SK-N-SH (cell line): ENCODE results near the gene THSD7A. TPM values are rescaled to one million over a fixed set of nuclear protein-coding genes. Genes with fewer than 3 reads are reported as not detected.

Source experiments
- CTCF ChIA-PET: fragments of 300-600, 350-600 bp; formaldehyde crosslinking; extraction: SDS; loops from one replicate; lab custom pipeline; 2021; lab: Yijun Ruan, JAX
- POLR2A ChIA-PET: fragments of 350-600 bp; sonication (Branson Sonifier 250); formaldehyde crosslinking; extraction: SDS; loops from one replicate; lab custom pipeline; 2020; ENCODE audit warnings: antibody characterized with exemption, inconsistent platforms; lab: Yijun Ruan, JAX
- DNase-seq: peaks from one replicate; pipeline ENCODE4 v3.0.0; 2012
- H2AFZ ChIP-seq: fragments of 200-600 bp; sonication (generic); 2 replicates; pipeline ENCODE4 v1.8.1; 2016; ENCODE audit warnings: antibody characterized with exemption, mild to moderate bottlenecking, low read depth
- H3F3A ChIP-seq: fragments of 200-600 bp; sonication (generic); replicated peaks from 2 replicates; pipeline ENCODE3; 2016; ENCODE audit warnings: antibody characterized with exemption, mild to moderate bottlenecking; ENCODE audit not compliant: insufficient read depth
- H3K27ac ChIP-seq, 2 experiments: fragments of 200-500 bp in 1 of 2; fragments of 200-600 bp in 1 of 2; sonication (Bioruptor generic) in 1 of 2; sonication (generic), shearing (Covaris generic) in 1 of 2; 2 replicates each; pipeline versions ENCODE4 v1.5.1 to v1.6.1; 2014 to 2016; ENCODE audit warnings: low read depth in 2 of 2, inconsistent platforms in 1 of 2, low read length in 1 of 2, mild to moderate bottlenecking in 1 of 2, mixed read lengths in 1 of 2
- H3K27me3 ChIP-seq: fragments of 200-600 bp; sonication (generic), shearing (Covaris generic); 2 replicates; pipeline ENCODE4 v1.6.1; 2016; ENCODE audit warnings: mixed run types; ENCODE audit not compliant: insufficient read depth
- H3K36me3 ChIP-seq, 2 experiments: fragments of 200-500 bp in 1 of 2; fragments of 200-600 bp in 1 of 2; sonication (Bioruptor generic) in 1 of 2; sonication (generic) in 1 of 2; replicated peaks in 1 of 2; 2 replicates each; pipeline versions ENCODE3 to v1.5.1; 2014 to 2016; ENCODE audit warnings: low read length in 1 of 2, mild to moderate bottlenecking in 1 of 2; ENCODE audit not compliant: insufficient read depth in 2 of 2, control insufficient read depth in 1 of 2
- H3K4me1 ChIP-seq, 2 experiments: fragments of 200-500 bp in 1 of 2; fragments of 200-600 bp in 1 of 2; sonication (Bioruptor generic) in 1 of 2; sonication (generic), shearing (Covaris generic) in 1 of 2; 2 replicates each; pipeline versions ENCODE4 v1.5.1 to v1.6.1; 2014 to 2016; ENCODE audit warnings: low read depth in 1 of 2, low read length in 1 of 2, mixed run types in 1 of 2; ENCODE audit not compliant: insufficient read depth in 2 of 2, control insufficient read depth in 1 of 2
- H3K4me2 ChIP-seq: fragments of 200-600 bp; sonication (generic), shearing (Covaris generic); 2 replicates; pipeline ENCODE4 v1.6.1; 2017; ENCODE audit warnings: mixed run types
- H3K4me3 ChIP-seq, 2 experiments: fragments of 200-500 bp in 1 of 2; fragments of 200-600 bp in 1 of 2; sonication (Bioruptor generic) in 1 of 2; sonication (generic), shearing (Covaris generic) in 1 of 2; 2 replicates each; pipeline versions ENCODE4 v1.5.1 to v1.8.1; 2014 to 2016; ENCODE audit warnings: low read depth in 2 of 2, inconsistent platforms in 1 of 2, low read length in 1 of 2, mild to moderate bottlenecking in 1 of 2, mixed read lengths in 1 of 2, moderate library complexity in 1 of 2
- H3K79me2 ChIP-seq: fragments of 200-600 bp; sonication (generic); 2 replicates; pipeline ENCODE4 v1.8.1; 2017; ENCODE audit warnings: mild to moderate bottlenecking; ENCODE audit not compliant: insufficient read depth
- H3K9ac ChIP-seq: fragments of 200-600 bp; sonication (generic); 2 replicates; pipeline ENCODE4 v1.6.1; 2017; ENCODE audit warnings: mixed run types
- H3K9me2 ChIP-seq: fragments of 200-600 bp; sonication (generic); 2 replicates; pipeline ENCODE4 v1.6.1; 2017; ENCODE audit warnings: mixed run types
- H3K9me3 ChIP-seq: fragments of 200-600 bp; sonication (generic); 2 replicates; pipeline ENCODE4 v1.6.1; 2017; ENCODE audit warnings: mixed run types, mild to moderate bottlenecking, moderate library complexity
- H4K20me1 ChIP-seq: fragments of 200-600 bp; sonication (generic); 2 replicates; pipeline ENCODE4 v1.6.1; 2017; ENCODE audit warnings: mild to moderate bottlenecking, mixed run types; ENCODE audit not compliant: insufficient read depth
- CHD2 ChIP-seq: fragments of 150-350 bp; IDR thresholded peaks from 2 replicates; pipeline ENCODE4 v1.6.1; 2018; ENCODE audit warnings: low read length; ENCODE audit not compliant: partially characterized antibody
- EP300 ChIP-seq, 2 experiments: IDR thresholded peaks; 2 replicates each; pipeline versions ENCODE4 v1.4.0 to v1.6.1; 2012; ENCODE audit warnings: borderline replicate concordance in 1 of 2, low read depth in 1 of 2, low read length in 1 of 2
- GATA2 ChIP-seq: sonication (generic); formaldehyde crosslinking; IDR thresholded peaks from 2 replicates; pipeline ENCODE4 v1.5.0; 2020; ENCODE audit warnings: mild to moderate bottlenecking, missing genetic modification reagents
- IRF3 ChIP-seq: fragments of 150-350 bp; IDR thresholded peaks from 2 replicates; pipeline ENCODE4 v1.6.1; 2016; ENCODE audit warnings: mild to moderate bottlenecking, low read depth, low read length
- MEF2A ChIP-seq: IDR thresholded peaks from 2 replicates; pipeline ENCODE4 v1.4.0; 2012; ENCODE audit warnings: low read depth, borderline replicate concordance
- PBX3 ChIP-seq: IDR thresholded peaks from 2 replicates; pipeline ENCODE4; 2012
- POLR2AphosphoS5 ChIP-seq: IDR thresholded peaks from 2 replicates; pipeline ENCODE4 v1.6.1; 2012; ENCODE audit warnings: low read depth, low read length
- RCOR1 ChIP-seq: fragments of 150-350 bp; IDR thresholded peaks from 2 replicates; pipeline ENCODE4 v1.6.1; 2017; ENCODE audit warnings: antibody characterized with exemption, low read length
- RFX5 ChIP-seq: IDR thresholded peaks from 2 replicates; pipeline ENCODE4 v1.6.1; 2012; ENCODE audit warnings: mild to moderate bottlenecking, improper control_type of control experiment, low read length
- RXRA ChIP-seq: IDR thresholded peaks from 2 replicates; pipeline ENCODE4 v1.4.0; 2012; ENCODE audit warnings: low read depth, mild to moderate bottlenecking, borderline replicate concordance
- SIN3A ChIP-seq: IDR thresholded peaks from 2 replicates; pipeline ENCODE4 v1.6.1; 2012; ENCODE audit warnings: low read depth, mild to moderate bottlenecking, low read length, moderate library complexity, borderline replicate concordance
- SMC3 ChIP-seq: IDR thresholded peaks from 2 replicates; pipeline ENCODE4 v1.6.1; 2012; ENCODE audit warnings: low read depth, low read length, improper control_type of control experiment
- TAF1 ChIP-seq: IDR thresholded peaks from 2 replicates; pipeline ENCODE4 v1.6.1; 2012; ENCODE audit warnings: low read depth, mild to moderate bottlenecking, low read length, moderate library complexity, borderline replicate concordance
- TCF12 ChIP-seq: IDR thresholded peaks from 2 replicates; pipeline ENCODE4 v1.4.0; 2012
- TEAD4 ChIP-seq: IDR thresholded peaks from 2 replicates; pipeline ENCODE4 v1.4.0; 2012; ENCODE audit warnings: mild to moderate bottlenecking, borderline replicate concordance; ENCODE audit not compliant: insufficient read depth
- USF2 ChIP-seq: fragments of 150-350 bp; IDR thresholded peaks from 2 replicates; pipeline ENCODE4 v1.6.1; 2017; ENCODE audit warnings: antibody characterized with exemption, low read length, low read depth, borderline replicate concordance
- ZBTB33 ChIP-seq: IDR thresholded peaks from 2 replicates; pipeline ENCODE4 v1.4.0; 2012; ENCODE audit warnings: low read depth, borderline replicate concordance
- WGBS: methylation state at CpG from one replicate; pipeline ENCODE4 v1.1.6; 2017; ENCODE audit warnings: low lambda C conversion rate; 5-methylcytosine and 5-hydroxymethylcytosine counted together
- polyA plus RNA-seq, 3 experiments: library from polyadenylated mRNA; depleted of rRNA; stranded (reverse); fragments of >200 nt; gene quantifications; 2 replicates each; pipeline ENCODE4 v1.2.3, GENCODE V29; 2012

The THSD7A gene
- polyA plus RNA-seq, 1 of the 3 experiments (the other 2 are of a cell fraction), result 0.16 TPM

- H3K4me2 ChIP-seq, result no peak overlapping the region
- no peak overlapping the region for H3K9ac ChIP-seq
- H3F3A ChIP-seq, result no peaks in the 10 kb centered on the region
- peak overlapping the region in 1 of 2 experiments; percentile 94; a peak in 2 of 4 replicates for H3K27ac ChIP-seq
- H3K4me3 ChIP-seq, result no peak overlapping the region
- DNase-seq, result no peak
- H3K79me2 ChIP-seq, result no peaks in the 10 kb centered on the region
- H3K9me2 ChIP-seq, result no peaks in the 10 kb centered on the region
- TF ChIP-seq SMC3 (no peak), USF2 (no peak), TEAD4 (no peak), CHD2 (peak; percentile 46), GATA2 (peak; percentile 84), RFX5 (no peak), TCF12 (peak; percentile 37; the same call in 1 of the 2 replicates), EP300 (IDR thresholded peaks at IDR 0.05; ENCODE audit: borderline replicate concordance in 1 of 2, low read depth in 1 of 2, low read length in 1 of 2) (peak in 1 of 2 experiments; percentile 89; a peak in 2 of 4 replicates), RCOR1 (peak; percentile 57; the same call in 1 of the 2 replicates), TAF1 (no peak)
- H3K36me3 ChIP-seq, result peaks cover 0 to 4% of the 10 kb centered on the region in 2 experiments
- CTCF ChIA-PET, result interaction anchor here (0.9 to 4.5 kb wide), 6 partner anchors 10 to 36 kb away, joined by 3 to 15 read pairs (median 3); partner anchors contain the start of gene THSD7A
- WGBS, result 20% methylated on average over 4 of the region's 4 CpGs
- POLR2A ChIA-PET, result no interaction called here
- no peaks in the 10 kb centered on the region for H3K27me3 ChIP-seq
- H2AFZ ChIP-seq, result no peak overlapping the region
- no peaks in the 10 kb centered on the region for H4K20me1 ChIP-seq
- H3K4me1 ChIP-seq, result peaks cover 0 to 27% of the 10 kb centered on the region in 2 experiments; a peak in 2 of 4 replicates
- no peaks in the 10 kb centered on the region; the same call in 1 of the 2 replicates for H3K9me3 ChIP-seq
These were observed 36.8 kb downstream of the THSD7A start for GRCh38 chr7:11795231-11795630.

GRCh38 chr7:11792166-11792565 is 39.8 kb downstream of the THSD7A start:
- TF ChIP-seq POLR2AphosphoS5, result no peak
- TF ChIP-seq MEF2A, result no peak
- no peak for TF ChIP-seq RXRA
- no peak for TF ChIP-seq ZBTB33
- TF ChIP-seq SIN3A, result no peak
- TF ChIP-seq IRF3, result no peak
- no peak for TF ChIP-seq CHD2
- TF ChIP-seq PBX3, result no peak
- no peak for TF ChIP-seq RFX5
- no peak for TF ChIP-seq GATA2
- WGBS, result 47% methylated on average over 4 of the region's 4 CpGs
- H3K36me3 ChIP-seq, result peaks cover 0 to 10% of the 10 kb centered on the region in 2 experiments
- H3K9ac ChIP-seq, result no peak overlapping the region
- H3K27me3 ChIP-seq, result no peaks in the 10 kb centered on the region
- no peak overlapping the region for H3K4me2 ChIP-seq
- H3K4me1 ChIP-seq, result peaks cover 0 to 30% of the 10 kb centered on the region in 2 experiments; a peak in 2 of 4 replicates
- no peaks in the 10 kb centered on the region for H4K20me1 ChIP-seq
- H3K9me2 ChIP-seq, result no peaks in the 10 kb centered on the region
- no peak for DNase-seq
- no peak overlapping the region for H2AFZ ChIP-seq
- CTCF ChIA-PET, result interaction anchor here (0.7 to 4.5 kb wide), 5 partner anchors 12 to 41 kb away, joined by 3 to 15 read pairs (median 4); partner anchors contain the start of gene THSD7A
- no peaks in the 10 kb centered on the region; the same call in 1 of the 2 replicates for H3K9me3 ChIP-seq
- H3K4me3 ChIP-seq, result no peak overlapping the region
- no peaks in the 10 kb centered on the region for H3F3A ChIP-seq
- POLR2A ChIA-PET, result interaction anchor here (1.1 kb wide), 1 partner anchor 37 kb away, joined by 3 read pairs; no protein-coding TSS in a partner anchor
- H3K79me2 ChIP-seq, result no peaks in the 10 kb centered on the region
- peak overlapping the region in 1 of 2 experiments; percentile 86; a peak in 2 of 4 replicates for H3K27ac ChIP-seq
